GM12873 (cell line): ENCODE measurements around the gene TSFM.

Source experiments
- TF ChIP-seq, protein P1 (sequence below): IDR thresholded peaks from 2 replicates; pipeline ENCODE4 v1.5.1; 2012; ENCODE audit warnings: low read depth, mild to moderate bottlenecking, moderate library complexity, low read length, control low read depth; ENCODE audit not compliant: insufficient read depth; ENCODE audit errors: missing control alignments

TSFM gene

GRCh38 chr12:57737467-57738460, 44.8 kb upstream of the TSFM start:
- TF ChIP-seq, protein P1, sequence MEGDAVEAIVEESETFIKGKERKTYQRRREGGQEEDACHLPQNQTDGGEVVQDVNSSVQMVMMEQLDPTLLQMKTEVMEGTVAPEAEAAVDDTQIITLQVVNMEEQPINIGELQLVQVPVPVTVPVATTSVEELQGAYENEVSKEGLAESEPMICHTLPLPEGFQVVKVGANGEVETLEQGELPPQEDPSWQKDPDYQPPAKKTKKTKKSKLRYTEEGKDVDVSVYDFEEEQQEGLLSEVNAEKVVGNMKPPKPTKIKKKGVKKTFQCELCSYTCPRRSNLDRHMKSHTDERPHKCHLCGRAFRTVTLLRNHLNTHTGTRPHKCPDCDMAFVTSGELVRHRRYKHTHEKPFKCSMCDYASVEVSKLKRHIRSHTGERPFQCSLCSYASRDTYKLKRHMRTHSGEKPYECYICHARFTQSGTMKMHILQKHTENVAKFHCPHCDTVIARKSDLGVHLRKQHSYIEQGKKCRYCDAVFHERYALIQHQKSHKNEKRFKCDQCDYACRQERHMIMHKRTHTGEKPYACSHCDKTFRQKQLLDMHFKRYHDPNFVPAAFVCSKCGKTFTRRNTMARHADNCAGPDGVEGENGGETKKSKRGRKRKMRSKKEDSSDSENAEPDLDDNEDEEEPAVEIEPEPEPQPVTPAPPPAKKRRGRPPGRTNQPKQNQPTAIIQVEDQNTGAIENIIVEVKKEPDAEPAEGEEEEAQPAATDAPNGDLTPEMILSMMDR: no peak

GRCh38 chr12:57738661-57739237, 43.8 kb upstream of the TSFM start, which contains the start of gene AGAP2:
Gene AGAP2 (minus strand): TSS chr12:57738742. CDS start chr12:57738246, 496 bp downstream.
- TF ChIP-seq, protein P1: no peak

DNA sequence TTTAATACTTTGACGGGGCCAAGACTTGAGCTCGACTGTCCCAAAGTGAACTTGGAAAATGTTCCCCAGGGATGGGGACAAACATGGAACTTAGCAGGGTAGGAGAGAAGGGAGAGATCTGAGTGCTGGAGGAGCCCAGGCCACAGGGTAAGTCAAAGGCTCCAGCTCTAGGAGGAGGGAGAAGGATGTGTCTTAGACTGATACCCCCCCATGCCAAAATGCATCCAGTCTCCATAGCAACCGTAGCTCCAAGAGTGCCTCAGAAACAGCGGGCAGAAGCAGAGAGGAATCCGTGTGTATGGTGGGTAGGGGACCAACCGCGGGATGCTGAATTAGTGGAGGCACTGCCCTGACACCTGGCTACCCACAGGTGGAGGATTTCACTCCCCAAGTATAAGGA, 43.2 kb upstream of the TSFM start:
- TF ChIP-seq, protein P1: no peak

- TF ChIP-seq, protein P1: no peak
Measured at GRCh38 chr12:57739914-57740538, 42.6 kb upstream of the TSFM start.

- TF ChIP-seq, protein P1: no peak
Measured at GRCh38 chr12:57740656-57741412, 41.8 kb upstream of the TSFM start.

- TF ChIP-seq, protein P1: no peak
Measured at GRCh38 chr12:57741413-57741789, 41.2 kb upstream of the TSFM start.
